ENCODE results near the gene MIER2. TPM values are rescaled to one million over a fixed set of nuclear protein-coding genes. Genes with fewer than 3 reads are reported as not detected.

The MIER2 gene
- total and polyA plus RNA-seq, 2 donors (not counting 1 experiment from before 2014, with no cell fraction given) = 10.5 to 19.7 TPM

DNA sequence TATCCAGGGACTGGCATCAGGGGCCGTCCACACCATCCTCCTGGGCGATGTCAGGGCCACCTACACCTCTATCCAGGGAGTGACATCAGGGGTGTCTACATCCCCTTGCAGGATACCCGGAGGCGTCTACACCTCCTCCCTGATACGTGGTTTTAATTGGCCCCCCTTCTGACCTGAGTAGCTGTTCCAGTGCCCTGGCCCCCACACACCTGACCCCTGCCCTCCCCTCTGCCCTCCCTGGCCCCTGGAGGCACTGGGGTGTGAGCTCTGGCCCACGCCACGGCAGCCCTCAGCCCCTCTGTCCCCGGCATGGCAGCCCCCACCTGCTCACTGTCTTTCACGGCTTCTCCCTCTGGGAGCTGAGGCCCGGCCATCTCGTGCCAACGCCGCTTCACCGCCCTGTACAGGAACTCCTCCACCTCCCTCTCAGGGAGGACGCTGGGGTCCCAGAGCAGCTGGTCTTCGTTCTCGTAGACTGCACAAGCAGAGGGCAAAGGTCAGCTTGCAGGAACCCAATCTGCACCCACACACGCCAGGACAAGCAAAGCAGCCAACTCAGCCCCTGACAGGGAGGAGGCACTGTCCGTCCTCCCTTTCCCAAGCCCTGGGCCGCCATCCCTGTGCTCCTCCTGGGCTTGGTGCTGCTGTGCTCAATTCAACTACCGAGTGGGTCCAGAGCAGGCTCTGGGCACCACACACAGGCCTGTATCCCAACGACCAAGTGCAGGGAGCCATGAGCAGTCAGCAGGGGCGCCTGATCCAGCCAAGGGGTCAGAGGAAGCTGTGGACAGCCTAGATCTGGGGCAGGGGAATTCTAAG lies 31.2 kb downstream of the MIER2 start:
- H3K9me3 ChIP-seq (ENCODE audit: control extremely low read depth in 1 of 3, control insufficient read depth in 2 of 3, insufficient read depth in 1 of 3, low read length in 2 of 3) = no peaks in the 10 kb centered on the region
- peaks cover 4% of the 10 kb centered on the region for H3K79me2 ChIP-seq (ENCODE audit: control insufficient read depth, insufficient read depth, low read length)
- H3K27ac Mint-ChIP-seq = no peak overlapping the region
- no peak overlapping the region for H3K9ac ChIP-seq (ENCODE audit: low read length)
- H3K36me3 ChIP-seq (replicated peaks in 1 of 2; ENCODE audit: control extremely low read depth in 1 of 2, control insufficient read depth in 1 of 2, extremely low read depth in 1 of 2, insufficient read depth in 2 of 2, low read length in 1 of 2) = peaks cover 8 to 29% of the 10 kb centered on the region in 2 experiments
- no peaks in the 10 kb centered on the region for H3K27me3 Mint-ChIP-seq
- intact Hi-C loops (cut with micrococcal nuclease) = no loop called here
- CTCF ChIA-PET = no interaction called here
- no peaks in the 10 kb centered on the region for H3K4me1 ChIP-seq (ENCODE audit: control insufficient read depth in 2 of 2, insufficient read depth in 2 of 2, low read length in 2 of 2)
- WGBS (ENCODE audit: insufficient coverage) = 97% methylated on average over 23 of the region's 23 CpGs
- no peak for DNase-seq
- no peak overlapping the region for H3K4me3 Mint-ChIP-seq
- no peak overlapping the region for H3K27ac ChIP-seq (ENCODE audit: low read length in 2 of 2)
- POLR2A ChIA-PET = no interaction called here
- H3K4me2 ChIP-seq (replicated peaks; ENCODE audit: low read depth, low read length, poor library complexity, severe bottlenecking) = no peak overlapping the region
- H2AFZ ChIP-seq (ENCODE audit: insufficient read depth, low read depth, low read length, poor library complexity, severe bottlenecking) = no peak overlapping the region
- no peaks in the 10 kb centered on the region for H3K9me3 Mint-ChIP-seq (ENCODE audit: insufficient read depth)
- no peak overlapping the region for H3K4me3 ChIP-seq (ENCODE audit: control extremely low read depth in 1 of 5, extremely low read depth in 1 of 5, insufficient read depth in 1 of 5, low read depth in 2 of 5, low read length in 4 of 5)
- H3K4me1 Mint-ChIP-seq = no peaks in the 10 kb centered on the region
- peaks cover 13% of the 10 kb centered on the region for H4K20me1 ChIP-seq (ENCODE audit: control insufficient read depth, insufficient read depth, low read length, poor library complexity, severe bottlenecking)
- TF ChIP-seq, protein P1, sequence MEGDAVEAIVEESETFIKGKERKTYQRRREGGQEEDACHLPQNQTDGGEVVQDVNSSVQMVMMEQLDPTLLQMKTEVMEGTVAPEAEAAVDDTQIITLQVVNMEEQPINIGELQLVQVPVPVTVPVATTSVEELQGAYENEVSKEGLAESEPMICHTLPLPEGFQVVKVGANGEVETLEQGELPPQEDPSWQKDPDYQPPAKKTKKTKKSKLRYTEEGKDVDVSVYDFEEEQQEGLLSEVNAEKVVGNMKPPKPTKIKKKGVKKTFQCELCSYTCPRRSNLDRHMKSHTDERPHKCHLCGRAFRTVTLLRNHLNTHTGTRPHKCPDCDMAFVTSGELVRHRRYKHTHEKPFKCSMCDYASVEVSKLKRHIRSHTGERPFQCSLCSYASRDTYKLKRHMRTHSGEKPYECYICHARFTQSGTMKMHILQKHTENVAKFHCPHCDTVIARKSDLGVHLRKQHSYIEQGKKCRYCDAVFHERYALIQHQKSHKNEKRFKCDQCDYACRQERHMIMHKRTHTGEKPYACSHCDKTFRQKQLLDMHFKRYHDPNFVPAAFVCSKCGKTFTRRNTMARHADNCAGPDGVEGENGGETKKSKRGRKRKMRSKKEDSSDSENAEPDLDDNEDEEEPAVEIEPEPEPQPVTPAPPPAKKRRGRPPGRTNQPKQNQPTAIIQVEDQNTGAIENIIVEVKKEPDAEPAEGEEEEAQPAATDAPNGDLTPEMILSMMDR (IDR thresholded peaks at IDR 0.05) = no peak
- no peak for TF ChIP-seq EZH2 (IDR thresholded peaks at IDR 0.05; ENCODE audit: borderline replicate concordance, insufficient read depth, low read depth, low read length, poor library complexity, severe bottlenecking)
- ATAC-seq (ENCODE audit: low read depth) = no peak
- no peaks in the 10 kb centered on the region for H3K27me3 ChIP-seq (replicated peaks in 1 of 4; ENCODE audit: control extremely low read depth in 1 of 4, control insufficient read depth in 3 of 4, insufficient read depth in 4 of 4, low read length in 3 of 4)

DNA sequence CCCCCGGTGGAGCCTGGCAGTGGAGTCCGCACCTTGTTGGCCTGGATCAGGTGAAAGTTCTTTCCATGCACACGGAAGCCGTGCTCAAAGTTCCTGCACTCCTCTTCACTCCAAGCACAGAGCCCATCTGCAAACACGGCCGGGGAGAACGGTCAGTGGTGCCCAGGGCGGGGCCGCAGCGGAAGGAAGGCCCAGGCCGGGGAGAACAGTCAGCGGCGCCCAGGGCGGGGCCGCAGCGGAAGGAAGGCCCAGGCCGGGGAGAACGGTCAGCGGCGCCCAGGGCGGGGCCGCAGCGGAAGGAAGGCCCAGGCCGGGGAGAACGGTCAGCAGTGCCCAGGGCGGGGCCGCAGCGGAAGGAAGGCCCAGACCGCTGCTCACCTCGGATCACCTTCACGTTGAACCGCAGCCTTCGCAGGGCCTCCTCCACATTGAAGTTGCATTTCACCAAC lies 32.8 kb downstream of the MIER2 start:
- Mint-ChIP-seq H3K4me1 (no peaks in the 10 kb centered on the region), H3K9me3 (ENCODE audit: insufficient read depth) (no peaks in the 10 kb centered on the region), H3K27me3 (no peaks in the 10 kb centered on the region), H3K4me3 (no peak overlapping the region), H3K27ac (no peak overlapping the region)
- no peak for ATAC-seq (ENCODE audit: low read depth)
- intact Hi-C loops (cut with micrococcal nuclease) = no loop called here
- Histone ChIP-seq H3K4me3 (ENCODE audit: control extremely low read depth in 1 of 5, extremely low read depth in 1 of 5, insufficient read depth in 1 of 5, low read depth in 2 of 5, low read length in 4 of 5) (no peak overlapping the region), H3K9me3 (ENCODE audit: control extremely low read depth in 1 of 3, control insufficient read depth in 2 of 3, insufficient read depth in 1 of 3, low read length in 2 of 3) (no peaks in the 10 kb centered on the region), H3K79me2 (ENCODE audit: control insufficient read depth, insufficient read depth, low read length) (peaks cover 4% of the 10 kb centered on the region), H3K27ac (ENCODE audit: low read length in 2 of 2) (no peak overlapping the region), H4K20me1 (ENCODE audit: control insufficient read depth, insufficient read depth, low read length, poor library complexity, severe bottlenecking) (peaks cover 13% of the 10 kb centered on the region), H3K27me3 (replicated peaks in 1 of 4; ENCODE audit: control extremely low read depth in 1 of 4, control insufficient read depth in 3 of 4, insufficient read depth in 4 of 4, low read length in 3 of 4) (no peaks in the 10 kb centered on the region), H2AFZ (ENCODE audit: insufficient read depth, low read depth, low read length, poor library complexity, severe bottlenecking) (no peak overlapping the region), H3K4me2 (replicated peaks; ENCODE audit: low read depth, low read length, poor library complexity, severe bottlenecking) (no peak overlapping the region), H3K9ac (ENCODE audit: low read length) (no peak overlapping the region), H3K4me1 (ENCODE audit: control insufficient read depth in 2 of 2, insufficient read depth in 2 of 2, low read length in 2 of 2) (no peaks in the 10 kb centered on the region), H3K36me3 (replicated peaks in 1 of 2; ENCODE audit: control extremely low read depth in 1 of 2, control insufficient read depth in 1 of 2, extremely low read depth in 1 of 2, insufficient read depth in 2 of 2, low read length in 1 of 2) (peaks cover 8 to 35% of the 10 kb centered on the region in 2 experiments)
- CTCF ChIA-PET = no interaction called here
- DNase-seq = no peak
- POLR2A ChIA-PET = no interaction called here
- TF ChIP-seq, protein P1 (IDR thresholded peaks at IDR 0.05) = no peak
- no peak for TF ChIP-seq EZH2 (IDR thresholded peaks at IDR 0.05; ENCODE audit: borderline replicate concordance, insufficient read depth, low read depth, low read length, poor library complexity, severe bottlenecking)
- 99% methylated on average over 29 of the region's 33 CpGs for WGBS (ENCODE audit: insufficient coverage)

All from B cell (primary cell).